PFSK-1 (cell line): ENCODE data around the gene VMA21.

Experiments used
- FOXP2 ChIP-seq: optimal IDR thresholded peaks from 2 replicates; pipeline ENCODE3; 2011; ENCODE audit warnings: borderline replicate concordance, control low read depth, inconsistent platforms; ENCODE audit not compliant: insufficient read depth; ENCODE audit errors: extremely low read length, extremely low read depth
- POLR2AphosphoS5 ChIP-seq: IDR thresholded peaks from 2 replicates; pipeline ENCODE4 v1.6.1; 2012; ENCODE audit warnings: low read depth, mild to moderate bottlenecking, control low read depth, low read length, moderate library complexity
- SIN3A ChIP-seq: IDR thresholded peaks from 2 replicates; pipeline ENCODE4 v1.6.1; 2012; ENCODE audit warnings: mild to moderate bottlenecking, low read length, moderate library complexity, borderline replicate concordance; ENCODE audit not compliant: insufficient read depth
- TAF1 ChIP-seq: IDR thresholded peaks from 2 replicates; pipeline ENCODE4 v1.6.1; 2012; ENCODE audit warnings: low read length, control low read depth, borderline replicate concordance; ENCODE audit not compliant: insufficient read depth
- TF ChIP-seq, protein P1 (sequence below), 2 experiments: IDR thresholded peaks; 2 replicates each; pipeline versions ENCODE4 v1.6.1 to v1.8.0; 2011 to 2012; ENCODE audit warnings: low read depth in 2 of 2, low read length in 2 of 2, control low read depth in 1 of 2, inconsistent platforms in 1 of 2, mild to moderate bottlenecking in 1 of 2, moderate library complexity in 1 of 2; ENCODE audit not compliant: insufficient read depth in 1 of 2

The VMA21 gene

DNA sequence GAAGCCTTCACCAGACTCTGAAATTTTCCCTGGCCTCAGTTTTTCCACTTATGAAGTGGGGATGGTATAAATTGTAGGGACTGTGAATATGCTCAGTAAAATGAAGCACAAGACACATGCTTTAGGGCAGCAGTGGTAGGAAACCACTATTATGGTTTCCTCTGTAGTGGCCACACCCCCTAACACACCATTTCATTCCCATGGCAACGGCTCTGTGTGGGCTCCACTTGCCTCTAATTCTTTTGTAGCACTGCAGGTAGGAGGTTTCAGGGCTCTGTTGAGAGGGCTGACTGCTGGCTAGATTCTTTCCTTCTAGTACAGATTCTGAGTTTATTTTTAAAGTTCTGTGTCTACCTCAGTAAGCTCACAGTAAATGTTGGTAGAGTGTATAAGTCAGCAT lies 3.5 kb upstream of the VMA21 start:
- TF ChIP-seq, protein P1, sequence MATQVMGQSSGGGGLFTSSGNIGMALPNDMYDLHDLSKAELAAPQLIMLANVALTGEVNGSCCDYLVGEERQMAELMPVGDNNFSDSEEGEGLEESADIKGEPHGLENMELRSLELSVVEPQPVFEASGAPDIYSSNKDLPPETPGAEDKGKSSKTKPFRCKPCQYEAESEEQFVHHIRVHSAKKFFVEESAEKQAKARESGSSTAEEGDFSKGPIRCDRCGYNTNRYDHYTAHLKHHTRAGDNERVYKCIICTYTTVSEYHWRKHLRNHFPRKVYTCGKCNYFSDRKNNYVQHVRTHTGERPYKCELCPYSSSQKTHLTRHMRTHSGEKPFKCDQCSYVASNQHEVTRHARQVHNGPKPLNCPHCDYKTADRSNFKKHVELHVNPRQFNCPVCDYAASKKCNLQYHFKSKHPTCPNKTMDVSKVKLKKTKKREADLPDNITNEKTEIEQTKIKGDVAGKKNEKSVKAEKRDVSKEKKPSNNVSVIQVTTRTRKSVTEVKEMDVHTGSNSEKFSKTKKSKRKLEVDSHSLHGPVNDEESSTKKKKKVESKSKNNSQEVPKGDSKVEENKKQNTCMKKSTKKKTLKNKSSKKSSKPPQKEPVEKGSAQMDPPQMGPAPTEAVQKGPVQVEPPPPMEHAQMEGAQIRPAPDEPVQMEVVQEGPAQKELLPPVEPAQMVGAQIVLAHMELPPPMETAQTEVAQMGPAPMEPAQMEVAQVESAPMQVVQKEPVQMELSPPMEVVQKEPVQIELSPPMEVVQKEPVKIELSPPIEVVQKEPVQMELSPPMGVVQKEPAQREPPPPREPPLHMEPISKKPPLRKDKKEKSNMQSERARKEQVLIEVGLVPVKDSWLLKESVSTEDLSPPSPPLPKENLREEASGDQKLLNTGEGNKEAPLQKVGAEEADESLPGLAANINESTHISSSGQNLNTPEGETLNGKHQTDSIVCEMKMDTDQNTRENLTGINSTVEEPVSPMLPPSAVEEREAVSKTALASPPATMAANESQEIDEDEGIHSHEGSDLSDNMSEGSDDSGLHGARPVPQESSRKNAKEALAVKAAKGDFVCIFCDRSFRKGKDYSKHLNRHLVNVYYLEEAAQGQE (IDR thresholded peaks at IDR 0.05; ENCODE audit: insufficient read depth in 1 of 2, low read depth in 2 of 2, low read length in 2 of 2): no peak
- TF ChIP-seq FOXP2 (no peak), POLR2AphosphoS5 (no peak), TAF1 (no peak), SIN3A (no peak)

DNA sequence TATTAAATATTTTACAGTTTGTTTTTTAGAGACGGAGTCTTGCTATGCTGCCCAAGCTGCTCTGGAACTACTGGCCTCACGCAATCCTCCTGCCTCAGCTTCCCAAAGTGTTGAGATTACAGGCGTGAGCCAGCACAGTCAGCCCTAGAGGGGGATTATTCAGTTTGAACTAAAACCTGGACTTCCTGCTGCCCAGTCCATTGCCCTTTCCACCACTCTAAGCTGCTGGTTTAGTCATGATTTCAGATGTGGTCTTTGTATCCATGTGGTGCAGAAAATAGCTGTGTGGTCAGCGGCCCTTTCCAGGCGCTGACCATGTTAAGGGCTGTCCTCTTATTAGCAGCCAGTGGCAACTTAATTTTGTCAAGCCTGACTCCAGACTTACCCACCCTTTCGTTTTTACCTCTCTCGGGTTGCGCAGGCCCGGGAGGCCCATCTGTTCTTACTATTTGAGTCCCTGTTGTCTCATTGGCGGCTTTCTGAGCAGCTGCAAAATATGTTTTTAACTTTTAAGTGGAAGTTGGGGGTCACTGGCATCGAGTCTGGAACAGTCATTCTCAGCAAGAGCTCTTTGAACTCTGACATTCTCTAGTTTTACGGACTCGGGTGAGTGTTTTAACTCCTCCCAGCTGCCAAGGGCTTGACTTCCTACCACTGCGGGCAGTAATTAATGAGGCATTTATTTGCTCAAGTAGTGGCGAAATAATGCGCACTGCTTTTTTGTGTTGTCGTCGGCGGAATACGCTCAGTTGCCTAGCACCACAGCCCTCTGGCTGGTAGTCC lies 773 bp upstream of the VMA21 start:
- TF ChIP-seq, protein P1 (IDR thresholded peaks at IDR 0.05; ENCODE audit: insufficient read depth in 1 of 2, low read depth in 2 of 2, low read length in 2 of 2): no peak
- no peak for TF ChIP-seq SIN3A
- TF ChIP-seq POLR2AphosphoS5: no peak
- no peak for TF ChIP-seq TAF1
- TF ChIP-seq FOXP2: no peak

DNA sequence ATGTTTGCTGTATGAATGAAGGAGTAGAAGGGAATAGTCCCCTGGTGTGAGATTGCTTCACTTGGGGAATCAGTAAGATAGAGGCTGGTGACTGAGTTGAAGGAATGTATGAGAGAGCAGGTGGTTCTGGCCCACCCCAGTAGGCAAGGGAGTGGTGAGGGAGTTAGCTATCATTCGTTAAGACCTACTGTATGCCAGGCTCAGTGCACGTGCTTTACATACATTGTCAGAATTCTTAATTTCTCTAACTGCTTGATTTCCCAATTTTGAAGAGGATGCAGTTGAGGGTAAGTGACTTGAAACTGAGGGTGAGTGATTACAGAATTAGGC lies 700 bp downstream of the VMA21 start:
- TF ChIP-seq FOXP2 (no peak), SIN3A (no peak), POLR2AphosphoS5 (no peak), TAF1 (no peak)
- TF ChIP-seq, protein P1 (IDR thresholded peaks at IDR 0.05; ENCODE audit: insufficient read depth in 1 of 2, low read depth in 2 of 2, low read length in 2 of 2): no peak

DNA sequence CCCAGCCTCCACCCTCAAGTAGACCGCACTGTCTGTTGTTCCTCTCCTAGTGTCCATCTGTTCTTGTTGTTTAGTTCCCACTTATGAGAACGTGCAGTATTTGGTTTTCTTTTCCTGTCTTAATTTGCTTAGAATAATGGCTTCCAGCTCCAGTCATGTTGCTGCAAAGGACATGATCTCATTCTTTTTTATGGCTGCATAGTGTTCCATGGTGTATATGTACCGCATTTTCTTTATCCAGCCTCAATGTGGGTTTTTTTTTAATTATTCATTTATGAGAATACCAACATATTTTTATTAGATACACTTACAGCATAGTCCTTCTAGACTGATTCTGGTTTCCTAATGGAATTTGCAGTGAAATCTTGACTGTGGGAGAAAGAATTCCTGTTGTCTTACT lies 1.3 kb downstream of the VMA21 start:
- TF ChIP-seq TAF1 (no peak), SIN3A (no peak), POLR2AphosphoS5 (no peak)
- TF ChIP-seq, protein P1 (IDR thresholded peaks at IDR 0.05; ENCODE audit: insufficient read depth in 1 of 2, low read depth in 2 of 2, low read length in 2 of 2): no peak

DNA sequence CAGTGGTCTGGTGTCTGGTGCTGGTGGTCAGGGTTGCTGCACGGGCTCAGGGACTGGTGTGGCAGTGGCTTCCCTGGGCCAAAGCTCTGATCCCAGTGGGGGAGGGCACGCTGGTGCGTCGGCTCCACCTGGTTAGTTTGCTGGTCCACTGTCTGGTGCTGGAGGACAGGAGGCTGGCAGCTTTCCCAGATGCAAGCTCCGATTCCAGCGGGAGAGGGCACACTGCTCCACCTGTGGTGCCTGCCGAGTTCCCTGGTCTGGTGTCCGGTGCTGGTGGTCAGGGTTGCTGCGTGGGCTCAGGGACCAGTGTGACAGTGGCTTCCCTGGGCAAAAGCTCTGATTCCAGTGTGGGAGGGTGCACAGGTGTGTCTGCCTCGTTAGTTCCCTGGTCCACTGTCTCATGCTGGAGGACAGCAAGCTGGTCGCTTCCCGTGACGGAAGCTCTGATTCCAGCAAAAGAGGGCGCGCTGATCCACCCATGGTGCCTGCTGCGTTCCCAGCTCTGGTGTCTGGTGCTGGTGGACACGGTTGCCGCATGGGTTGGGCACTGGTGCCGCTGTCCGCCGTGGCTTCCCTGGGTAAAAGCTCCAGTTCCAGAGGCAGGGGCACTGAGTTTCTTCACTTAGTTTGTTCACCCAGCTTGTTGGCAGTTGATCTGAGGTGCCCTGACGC lies 5.8 kb downstream of the VMA21 start:
- TF ChIP-seq TAF1 (no peak), SIN3A (no peak), POLR2AphosphoS5 (no peak), FOXP2 (no peak)
- TF ChIP-seq, protein P1 (IDR thresholded peaks at IDR 0.05; ENCODE audit: insufficient read depth in 1 of 2, low read depth in 2 of 2, low read length in 2 of 2): no peak
